ENCODE results near the gene KLHL10. TPM values are rescaled to one million over a fixed set of nuclear protein-coding genes. Genes with fewer than 3 reads are reported as not detected.

The KLHL10 gene
- total and polyA plus RNA-seq, 2 of the 13 experiments (the other 11 are each of a cell fraction or from before 2014, with no cell fraction given): 0.04 to 0.08 TPM

GRCh38 chr17:41801374-41802271 is 36.0 kb upstream of the KLHL10 start (continued):
- TF ChIP-seq ZNF788 (CRISPR knock-in tag; IDR thresholded peaks at IDR 0.05; ENCODE audit: borderline replicate concordance) (no peak), ZNF577 (CRISPR knock-in tag; IDR thresholded peaks at IDR 0.05; ENCODE audit: borderline replicate concordance, low read depth) (no peak), SOX6 (IDR thresholded peaks at IDR 0.05) (no peak), SOX6 (CRISPR knock-in tag; IDR thresholded peaks at IDR 0.05) (peak; percentile 47), ATF3 (CRISPR knock-in tag; IDR thresholded peaks at IDR 0.05) (no peak), FIP1L1 (IDR thresholded peaks at IDR 0.05; ENCODE audit: borderline replicate concordance, insufficient read depth, low read depth, low read length) (no peak), ZNF292 (CRISPR knock-in tag; IDR thresholded peaks at IDR 0.05; ENCODE audit: borderline replicate concordance, low read depth) (no peak), RXRB (CRISPR knock-in tag; IDR thresholded peaks at IDR 0.05; ENCODE audit: borderline replicate concordance) (no peak), SNAPC2 (CRISPR knock-in tag; IDR thresholded peaks at IDR 0.05) (peak; percentile 15; the same call in 1 of the 2 replicates), HBP1 (CRISPR knock-in tag; IDR thresholded peaks at IDR 0.05; ENCODE audit: low read depth) (no peak), MIER2 (CRISPR knock-in tag; IDR thresholded peaks at IDR 0.05) (peak; percentile 33; the same call in 1 of the 2 replicates), KAT8 (CRISPR knock-in tag; IDR thresholded peaks at IDR 0.05) (no peak; the same call in 1 of the 2 replicates), KLF6 (CRISPR knock-in tag; IDR thresholded peaks at IDR 0.05) (no peak), GZF1 (CRISPR knock-in tag; IDR thresholded peaks at IDR 0.05) (0 out of 2 replicates have a peak, but pooled peaks have one; percentile 13), ZMYM2 (CRISPR knock-in tag; IDR thresholded peaks at IDR 0.05) (no peak), ZSCAN31 (CRISPR knock-in tag; IDR thresholded peaks at IDR 0.05; ENCODE audit: low read depth) (0 out of 2 replicates have a peak, but pooled peaks have one; percentile 46), ZMYM3 (CRISPR knock-in tag; IDR thresholded peaks at IDR 0.05) (no peak), ZNF326 (CRISPR knock-in tag; IDR thresholded peaks at IDR 0.05; ENCODE audit: borderline replicate concordance) (no peak), MTF1 (CRISPR knock-in tag; IDR thresholded peaks at IDR 0.05) (no peak), GMEB1 (CRISPR knock-in tag; IDR thresholded peaks at IDR 0.05; ENCODE audit: borderline replicate concordance) (peak; percentile 42; the same call in 1 of the 2 replicates), PCBP2 (optimal IDR thresholded peaks at IDR 0.05; ENCODE audit: low read depth, low read length, poor library complexity, severe bottlenecking) (no peak), NFATC3 (CRISPR knock-in tag; IDR thresholded peaks at IDR 0.05) (no peak), PBX2 (CRISPR knock-in tag; IDR thresholded peaks at IDR 0.05) (no peak), HIVEP1 (CRISPR knock-in tag; IDR thresholded peaks at IDR 0.05) (no peak; the same call in 1 of the 2 replicates), TGIF2 (CRISPR knock-in tag; IDR thresholded peaks at IDR 0.05) (no peak)
- TF ChIP-seq, protein P1, sequence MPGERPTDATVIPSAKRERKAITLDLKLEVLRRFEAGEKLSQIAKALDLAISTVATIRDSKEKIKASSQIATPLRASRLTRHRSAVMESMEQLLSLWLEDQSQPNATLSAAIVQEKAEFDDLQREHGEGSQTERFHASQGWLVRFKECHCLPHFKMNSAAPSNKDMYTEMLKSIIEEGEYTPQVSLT (CRISPR knock-in tag; IDR thresholded peaks at IDR 0.05; ENCODE audit: borderline replicate concordance, low read depth): no peak
